ENCODE data around the gene CNTN1.

The CNTN1 gene

GRCh38 chr12:40957417-40957816 is 265.2 kb downstream of the CNTN1 start:
- DNase-seq (ENCODE audit: low read depth in 2 of 2, low spot score in 1 of 2) = no peak

- no peak for DNase-seq (ENCODE audit: low read depth in 2 of 2, low spot score in 1 of 2)
Measured at GRCh38 chr12:40959041-40959440, 266.8 kb downstream of the CNTN1 start.

GRCh38 chr12:40963751-40964150 is 271.5 kb downstream of the CNTN1 start:
- DNase-seq (ENCODE audit: low read depth in 2 of 2, low spot score in 1 of 2) = no peak

GRCh38 chr12:40969796-40970195 is 277.6 kb downstream of the CNTN1 start:
- DNase-seq (ENCODE audit: low read depth in 2 of 2, low spot score in 1 of 2) = no peak

GRCh38 chr12:40970320-40970907 is 278.2 kb downstream of the CNTN1 start:
- DNase-seq (ENCODE audit: low read depth in 2 of 2, low spot score in 1 of 2) = no peak

GRCh38 chr12:40971911-40972310 is 279.7 kb downstream of the CNTN1 start:
- no peak for DNase-seq (ENCODE audit: low read depth in 2 of 2, low spot score in 1 of 2)

- no peak for DNase-seq (ENCODE audit: low read depth in 2 of 2, low spot score in 1 of 2)
Measured at GRCh38 chr12:40976546-40976945, 284.3 kb downstream of the CNTN1 start.

- DNase-seq (ENCODE audit: low read depth in 2 of 2, low spot score in 1 of 2) = no peak
Measured at GRCh38 chr12:40980427-40980961, 288.3 kb downstream of the CNTN1 start.

- no peak for DNase-seq (ENCODE audit: low read depth in 2 of 2, low spot score in 1 of 2)
Measured at GRCh38 chr12:40986001-40986400, 293.8 kb downstream of the CNTN1 start.

- no peak for DNase-seq (ENCODE audit: low read depth in 2 of 2, low spot score in 1 of 2)
Measured at GRCh38 chr12:40988355-40988754, 296.1 kb downstream of the CNTN1 start.

GRCh38 chr12:40988824-40989223 is 296.6 kb downstream of the CNTN1 start:
- DNase-seq (ENCODE audit: low read depth in 2 of 2, low spot score in 1 of 2) = no peak

- no peak for DNase-seq (ENCODE audit: low read depth in 2 of 2, low spot score in 1 of 2)
Measured at GRCh38 chr12:40989785-40990184, 297.5 kb downstream of the CNTN1 start.

GRCh38 chr12:40992158-40992557 is 299.9 kb downstream of the CNTN1 start:
- DNase-seq (ENCODE audit: low read depth in 2 of 2, low spot score in 1 of 2) = no peak

GRCh38 chr12:40992674-40993073 is 300.4 kb downstream of the CNTN1 start:
- no peak for DNase-seq (ENCODE audit: low read depth in 2 of 2, low spot score in 1 of 2)

- DNase-seq (ENCODE audit: low read depth in 2 of 2, low spot score in 1 of 2) = no peak
Measured at GRCh38 chr12:40993158-40993557, 300.9 kb downstream of the CNTN1 start.

- no peak for DNase-seq (ENCODE audit: low read depth in 2 of 2, low spot score in 1 of 2)
Measured at GRCh38 chr12:40996091-40996490, 303.9 kb downstream of the CNTN1 start.

- no peak for DNase-seq (ENCODE audit: low read depth in 2 of 2, low spot score in 1 of 2)
Measured at GRCh38 chr12:40999210-40999609, 307.0 kb downstream of the CNTN1 start.

- no peak for DNase-seq (ENCODE audit: low read depth in 2 of 2, low spot score in 1 of 2)
Measured at GRCh38 chr12:41008472-41008871, 316.2 kb downstream of the CNTN1 start.

- no peak for DNase-seq (ENCODE audit: low read depth in 2 of 2, low spot score in 1 of 2)
Measured at GRCh38 chr12:41011939-41012338, 319.7 kb downstream of the CNTN1 start.

GRCh38 chr12:41013881-41014642 is 321.8 kb downstream of the CNTN1 start:
- no peak for DNase-seq (ENCODE audit: low read depth in 2 of 2, low spot score in 1 of 2)

- no peak for DNase-seq (ENCODE audit: low read depth in 2 of 2, low spot score in 1 of 2)
Measured at GRCh38 chr12:41014643-41015020, 322.4 kb downstream of the CNTN1 start.

GRCh38 chr12:41018010-41018409 is 325.8 kb downstream of the CNTN1 start:
- DNase-seq (ENCODE audit: low read depth in 2 of 2, low spot score in 1 of 2) = no peak

- DNase-seq (ENCODE audit: low read depth in 2 of 2, low spot score in 1 of 2) = no peak
Measured at GRCh38 chr12:41019461-41019860, 327.2 kb downstream of the CNTN1 start.
